NOMO-1 treated with dmso at 0.1 percent for 144 hours (cell line): ENCODE results near the gene DSTYK.

Experiments
- DNase-seq: peaks from one replicate; lab custom pipeline; 2025; ENCODE audit not compliant: unreplicated experiment; lab: John Stamatoyannopoulos, UW

Gene DSTYK

GRCh38 chr1:205211169-205211838, at the start of gene DSTYK:
Gene DSTYK, minus strand, starts transcription at chr1:205211702. Its CDS starts 167 bp downstream, at chr1:205211535.
- peak; percentile 91 for DNase-seq

GRCh38 chr1:205259998-205260397, 48.5 kb upstream of the DSTYK start:
- no peak for DNase-seq

DNA sequence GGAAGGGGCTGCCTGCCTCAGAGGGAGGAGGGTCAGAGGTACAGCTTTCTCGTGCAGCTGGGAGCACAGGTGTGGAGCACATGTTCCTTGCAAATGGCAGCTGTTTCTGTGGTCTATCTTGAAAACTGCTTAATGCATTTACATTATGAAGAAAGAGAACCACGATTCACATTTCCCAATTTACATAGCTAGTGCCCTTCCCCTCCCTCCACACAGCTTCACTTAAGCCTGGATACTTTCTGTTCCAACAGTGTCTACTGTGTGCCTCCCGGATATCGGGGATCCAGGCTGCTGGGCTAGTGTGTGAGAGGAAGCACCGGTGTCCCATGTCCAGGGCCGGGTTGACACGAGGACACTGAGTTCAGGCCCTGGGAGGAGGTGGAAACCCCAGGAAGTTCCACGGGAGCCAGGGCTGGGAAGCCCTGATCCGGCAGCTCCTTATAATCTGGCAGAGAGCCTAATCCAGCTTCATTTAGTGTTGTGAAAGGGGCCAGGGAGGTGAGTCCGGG, 47.9 kb upstream of the DSTYK start:
- no peak for DNase-seq

DNA sequence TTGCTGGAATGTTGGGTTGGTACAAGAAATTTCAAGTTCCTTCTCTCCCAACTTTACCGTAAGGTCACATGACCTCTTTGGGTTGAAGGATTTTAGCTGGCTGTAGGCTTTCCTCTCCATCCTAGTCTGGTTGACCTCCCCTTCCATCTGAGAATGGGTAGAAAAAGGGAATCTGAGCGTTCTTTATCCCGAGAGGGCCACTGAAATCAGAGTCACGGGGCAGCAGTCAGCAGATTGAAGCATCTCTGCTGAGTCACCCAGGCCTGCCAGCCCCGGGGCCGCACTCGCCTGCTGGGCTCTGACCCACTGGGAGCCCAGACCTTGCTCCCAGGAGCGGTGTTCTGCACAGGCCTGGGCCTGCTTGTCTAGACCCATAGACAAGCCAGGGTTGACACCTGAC, 47.2 kb upstream of the DSTYK start:
- no peak for DNase-seq

GRCh38 chr1:205258261-205258691, 46.8 kb upstream of the DSTYK start:
- no peak for DNase-seq

GRCh38 chr1:205257735-205258134, 46.2 kb upstream of the DSTYK start:
- DNase-seq = no peak

GRCh38 chr1:205256951-205257625, 45.6 kb upstream of the DSTYK start:
- no peak for DNase-seq

DNA sequence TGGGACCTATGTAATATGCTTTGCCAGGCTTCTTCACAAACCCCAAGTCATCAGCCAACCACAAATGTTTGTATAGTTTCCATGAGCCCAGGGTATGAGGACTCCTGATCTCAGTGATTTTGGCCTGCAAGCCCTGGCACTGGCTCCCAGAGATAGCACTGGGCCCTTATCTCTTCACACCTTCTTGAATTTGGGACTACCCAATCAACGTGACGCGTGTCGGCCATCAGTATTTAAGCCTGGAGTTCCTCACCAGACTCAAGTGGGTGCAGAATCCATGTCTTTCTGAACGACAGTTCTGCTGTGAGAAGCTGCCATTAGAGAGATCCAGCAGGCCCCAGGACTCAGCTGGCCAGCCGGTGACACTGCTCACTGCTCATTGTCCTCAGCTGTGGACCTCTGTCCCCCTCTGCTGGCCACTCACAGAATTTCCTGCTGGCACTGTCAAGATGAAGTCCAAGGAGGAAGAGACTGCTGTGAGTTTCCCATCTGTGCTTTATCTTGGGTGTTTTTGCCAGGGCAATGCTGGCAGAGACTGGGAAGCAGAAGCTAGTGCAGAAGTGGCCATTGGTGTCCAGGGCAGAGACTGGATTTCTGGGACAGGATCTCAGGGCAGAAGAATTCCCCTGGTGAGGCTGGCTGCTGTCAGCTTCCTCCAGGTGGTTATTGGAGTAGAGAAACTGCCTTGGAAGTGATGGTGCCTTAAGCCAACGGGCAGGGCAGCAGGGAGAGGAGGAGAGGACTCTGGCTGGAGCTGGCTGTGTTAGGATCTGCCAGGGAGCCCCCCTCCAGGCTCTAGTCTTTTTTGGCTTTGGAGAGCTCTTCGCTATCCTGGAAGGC, 44.7 kb upstream of the DSTYK start:
- peak; percentile 42 for DNase-seq

DNA sequence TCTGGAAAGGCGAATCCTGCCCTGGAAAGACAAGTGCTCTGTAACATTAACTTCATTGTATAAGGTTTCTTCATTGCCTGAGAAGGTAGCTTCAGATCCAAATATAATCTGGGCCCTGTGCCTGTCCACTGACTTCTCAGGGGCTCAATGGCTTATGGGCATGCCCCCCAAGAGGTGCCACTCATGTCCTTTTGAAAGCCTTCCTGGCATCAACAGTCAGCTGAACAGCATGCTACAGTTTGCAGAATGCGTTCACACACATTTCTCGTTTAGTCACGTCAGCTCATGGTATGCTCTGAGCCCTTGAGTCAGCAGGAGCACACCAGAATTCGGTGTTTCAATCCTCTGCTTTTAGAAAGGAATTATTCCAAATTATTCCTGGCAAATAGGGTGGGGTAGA, 40.1 kb upstream of the DSTYK start:
- no peak for DNase-seq

GRCh38 chr1:205250699-205251098, 39.2 kb upstream of the DSTYK start:
- no peak for DNase-seq

DNA sequence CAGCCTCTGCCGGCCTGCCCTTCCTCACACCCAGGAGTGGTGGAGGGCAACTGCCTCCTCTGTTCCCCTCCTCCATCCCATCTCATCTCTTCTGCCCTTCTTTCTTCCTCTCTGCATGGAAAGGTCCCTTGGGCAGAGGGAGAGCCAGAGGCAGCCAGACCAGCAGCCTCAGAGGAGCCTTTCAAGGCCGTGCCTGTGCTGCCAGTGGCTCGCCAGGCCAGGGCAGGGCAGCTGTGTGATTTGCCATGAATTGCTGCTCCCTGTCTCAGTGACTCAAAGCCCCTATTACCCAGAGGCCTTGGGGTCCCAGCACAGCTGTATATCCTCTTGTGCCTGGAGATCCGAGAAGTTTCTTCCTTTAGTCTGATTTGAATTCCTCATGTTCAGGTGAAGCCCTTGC, 38.1 kb upstream of the DSTYK start:
- no peak for DNase-seq

GRCh38 chr1:205248793-205249601, 37.5 kb upstream of the DSTYK start:
- DNase-seq = no peak

DNA sequence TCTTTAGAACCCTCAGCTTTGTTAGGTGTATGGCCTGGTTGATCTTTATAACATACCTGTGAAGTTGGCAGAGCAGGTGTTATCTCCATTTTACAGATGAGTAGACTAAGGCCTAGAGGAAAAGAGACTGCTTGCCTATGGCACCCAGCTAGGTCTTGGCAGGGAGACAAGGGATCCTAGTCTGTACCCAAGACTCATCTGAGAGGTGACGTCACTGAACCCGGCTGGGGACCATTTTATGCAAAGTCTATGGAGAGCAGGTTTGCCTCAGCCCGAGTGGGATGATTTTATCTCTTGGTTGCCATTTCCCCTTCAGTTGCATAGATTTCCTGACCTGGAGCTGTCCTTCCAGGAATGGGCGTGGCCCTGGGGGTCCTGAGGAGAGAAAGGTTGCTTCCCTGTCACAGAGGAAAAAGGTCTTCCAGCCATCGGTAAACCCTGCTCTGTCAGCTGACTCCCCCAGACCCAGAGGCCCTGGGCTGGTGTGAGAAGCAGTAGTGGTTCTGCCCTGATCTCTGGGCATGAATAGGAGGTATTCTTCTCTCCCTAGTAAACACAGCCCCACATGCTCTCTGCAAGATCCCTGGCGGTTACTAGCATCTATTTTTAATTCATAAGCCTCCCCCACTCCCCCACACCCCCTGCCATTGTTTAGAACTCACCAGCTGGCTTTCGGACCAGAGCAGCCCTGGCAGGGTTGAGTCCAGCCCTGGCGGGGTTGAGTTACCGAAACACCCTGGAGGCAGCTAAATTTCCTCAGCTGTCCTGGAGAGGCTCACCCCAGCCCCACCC, 35.8 kb upstream of the DSTYK start:
- no peak for DNase-seq

GRCh38 chr1:205246351-205247119, 35.0 kb upstream of the DSTYK start:
- no peak for DNase-seq

- no peak for DNase-seq
These were observed 33.6 kb upstream of the DSTYK start for GRCh38 chr1:205245096-205245495.

DNA sequence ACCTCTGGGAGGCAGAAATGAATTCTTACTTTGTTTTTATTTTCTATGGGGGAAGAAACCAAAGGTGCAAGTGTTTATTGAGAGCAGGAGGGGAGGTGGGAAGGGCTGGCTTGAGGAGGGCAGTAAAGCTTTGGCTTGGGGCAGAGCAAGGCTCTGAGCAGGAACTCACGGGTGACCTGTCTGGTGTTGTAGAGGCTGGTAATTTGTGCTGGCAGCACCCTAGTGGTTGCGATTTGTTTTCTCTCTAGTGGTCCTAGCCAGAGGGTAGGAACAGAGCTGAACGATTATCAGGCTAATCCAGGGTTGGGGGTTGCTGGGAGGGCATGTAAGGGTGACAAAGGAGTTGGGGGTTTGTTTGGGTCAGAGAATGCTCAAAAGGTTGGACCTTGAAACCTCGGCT, 32.9 kb upstream of the DSTYK start:
- no peak for DNase-seq

GRCh38 chr1:205243350-205244191, 32.1 kb upstream of the DSTYK start:
- DNase-seq = no peak

- no peak for DNase-seq
These were observed 30.0 kb upstream of the DSTYK start for GRCh38 chr1:205241366-205242030.
